Measurements from ENCODE around the gene CLN3. TPM values are rescaled to one million over a fixed set of nuclear protein-coding genes. Genes with fewer than 3 reads are reported as not detected.

Gene CLN3
- total RNA-seq, 1 donor from 2014 or later, result 43.9 TPM

Other genes starting within 250 kb of the CLN3 start
- gene SBK1, start 199.5 kb downstream of the CLN3 start, total RNA-seq, result 89.4 and 91.2 TPM in 2 replicates
- 5.7 and 7.0 TPM in 2 replicates for gene NPIPB6, start 128.6 kb downstream of the CLN3 start, total RNA-seq
- gene EIF3CL, start 88.2 kb downstream of the CLN3 start, total RNA-seq, result 74.0 and 106 TPM in 2 replicates
- gene NPIPB7, start 19.7 kb downstream of the CLN3 start, total RNA-seq, result 0.60 TPM in 1 of 2 replicates, not detected in the other
- gene APOBR, start 2.6 kb upstream of the CLN3 start, total RNA-seq, result 0.20 and 0.22 TPM in 2 replicates
- not detected in 2 replicates for gene IL27, start 14.8 kb upstream of the CLN3 start, total RNA-seq
- not detected in 2 replicates for gene NUPR1, start 46.9 kb upstream of the CLN3 start, total RNA-seq
- 34.7 and 37.6 TPM in 2 replicates for gene SGF29, start 61.8 kb upstream of the CLN3 start, total RNA-seq
- gene SULT1A2, start 105.0 kb upstream of the CLN3 start, total RNA-seq, result 3.2 and 3.9 TPM in 2 replicates
- 19.8 and 20.9 TPM in 2 replicates for gene SULT1A1, start 118.0 kb upstream of the CLN3 start, total RNA-seq
- gene NPIPB8, start 146.0 kb upstream of the CLN3 start, total RNA-seq, result 0.77 and 1.3 TPM in 2 replicates
- 741 and 786 TPM in 2 replicates for gene EIF3C, start 219.4 kb upstream of the CLN3 start, total RNA-seq

Measured in progenitor cell of endocrine pancreas (in vitro differentiated cells).